ENCODE data around the gene ANOS1.

DNA sequence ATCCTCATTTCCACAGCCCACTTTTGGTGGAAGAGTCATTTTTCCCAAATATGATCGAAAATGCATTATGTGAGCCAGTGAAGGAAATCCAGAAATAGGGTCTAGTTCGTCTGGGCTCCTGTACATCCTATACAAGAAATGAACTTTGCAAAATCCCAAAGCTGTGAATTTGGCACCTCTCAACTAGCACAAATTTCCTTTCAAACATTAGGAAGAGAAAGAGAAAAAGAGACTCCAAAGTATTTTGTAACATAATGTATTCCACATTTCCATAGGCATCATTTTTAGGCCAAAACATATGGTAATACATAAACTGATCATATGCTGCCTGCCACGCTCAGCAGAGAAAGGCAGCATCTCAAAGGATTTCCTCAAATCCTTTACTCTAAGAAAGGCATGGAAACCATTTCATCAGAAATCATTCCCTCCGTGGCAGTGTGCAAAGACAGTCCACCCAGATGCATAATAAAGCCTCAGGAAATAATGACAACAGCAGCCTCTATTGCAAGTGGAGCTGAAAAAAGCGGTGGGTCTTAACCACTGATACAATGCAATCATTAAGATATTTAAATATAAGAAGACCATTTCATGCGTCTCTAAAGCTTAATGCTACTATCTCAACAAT lies 56.8 kb downstream of the ANOS1 start:
- TF ChIP-seq POLR2A (IDR thresholded peaks at IDR 0.05; ENCODE audit: low read depth, low read length) (no peak), POLR2AphosphoS5 (IDR thresholded peaks at IDR 0.05; ENCODE audit: insufficient read depth, low read depth, low read length) (no peak), EZH2 (IDR thresholded peaks at IDR 0.05; ENCODE audit: borderline replicate concordance, low read depth, low read length, severe bottlenecking) (no peak), MYC (IDR thresholded peaks at IDR 0.05; ENCODE audit: low read depth, low read length) (no peak), GATA2 (IDR thresholded peaks at IDR 0.05; ENCODE audit: insufficient read depth, insufficient read length, low read depth, low read length) (no peak)
- TF ChIP-seq, protein P1, sequence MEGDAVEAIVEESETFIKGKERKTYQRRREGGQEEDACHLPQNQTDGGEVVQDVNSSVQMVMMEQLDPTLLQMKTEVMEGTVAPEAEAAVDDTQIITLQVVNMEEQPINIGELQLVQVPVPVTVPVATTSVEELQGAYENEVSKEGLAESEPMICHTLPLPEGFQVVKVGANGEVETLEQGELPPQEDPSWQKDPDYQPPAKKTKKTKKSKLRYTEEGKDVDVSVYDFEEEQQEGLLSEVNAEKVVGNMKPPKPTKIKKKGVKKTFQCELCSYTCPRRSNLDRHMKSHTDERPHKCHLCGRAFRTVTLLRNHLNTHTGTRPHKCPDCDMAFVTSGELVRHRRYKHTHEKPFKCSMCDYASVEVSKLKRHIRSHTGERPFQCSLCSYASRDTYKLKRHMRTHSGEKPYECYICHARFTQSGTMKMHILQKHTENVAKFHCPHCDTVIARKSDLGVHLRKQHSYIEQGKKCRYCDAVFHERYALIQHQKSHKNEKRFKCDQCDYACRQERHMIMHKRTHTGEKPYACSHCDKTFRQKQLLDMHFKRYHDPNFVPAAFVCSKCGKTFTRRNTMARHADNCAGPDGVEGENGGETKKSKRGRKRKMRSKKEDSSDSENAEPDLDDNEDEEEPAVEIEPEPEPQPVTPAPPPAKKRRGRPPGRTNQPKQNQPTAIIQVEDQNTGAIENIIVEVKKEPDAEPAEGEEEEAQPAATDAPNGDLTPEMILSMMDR (IDR thresholded peaks at IDR 0.05; ENCODE audit: extremely low read depth in 1 of 2, insufficient read depth in 1 of 2, low read depth in 1 of 2, low read length in 2 of 2) = no peak

Data from endothelial cell of umbilical vein (primary cell).